ENCODE results near the gene BTRC. TPM values are rescaled to one million over a fixed set of nuclear protein-coding genes. Genes with fewer than 3 reads are reported as not detected.
"Not testable (repeated sequence)": the region's sequence is repeated elsewhere in the genome, so short reads cannot be mapped to it uniquely, and the experiment has no call there.

The BTRC gene
- polyA plus RNA-seq, 3 donors: 2.8 to 4.3 (median 3.1) TPM

DNA sequence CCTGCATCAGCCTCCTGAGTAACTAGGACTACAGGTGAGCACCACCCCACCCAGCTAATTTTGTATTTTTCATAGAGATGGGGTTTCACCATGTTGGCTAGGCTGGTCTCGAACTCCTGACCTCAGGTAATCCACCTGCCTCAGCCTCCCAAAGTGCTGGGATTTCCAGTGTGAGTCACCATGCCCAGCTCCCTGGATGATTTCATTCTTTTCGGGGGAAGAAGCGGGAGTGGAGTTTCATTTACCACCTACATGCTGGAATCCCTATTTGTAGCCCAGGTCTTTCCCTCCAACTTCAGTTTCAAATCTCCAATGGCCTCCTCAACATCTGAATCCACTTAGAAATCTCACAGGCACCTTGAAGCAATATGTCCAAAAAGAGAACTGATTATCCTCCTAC is 2.9 kb upstream of the BTRC start:
- Histone ChIP-seq H3K79me2 (ENCODE audit: insufficient read depth, low read length) (peaks cover 15% of the 10 kb centered on the region), H3K9me3 (replicated peaks in 1 of 2; ENCODE audit: control insufficient read depth in 1 of 2, insufficient read depth in 1 of 2, low read length in 2 of 2) (no peaks in the 10 kb centered on the region), H3K4me1 (ENCODE audit: control insufficient read depth in 1 of 2, insufficient read depth in 2 of 2, low read length in 2 of 2) (peaks cover 14 to 15% of the 10 kb centered on the region in 2 donors), H2AFZ (ENCODE audit: insufficient read depth, low read depth, low read length, poor library complexity, severe bottlenecking) (no peak overlapping the region), H4K20me1 (ENCODE audit: insufficient read depth, low read length) (no peaks in the 10 kb centered on the region), H3K27ac (ENCODE audit: low read depth in 1 of 2, low read length in 2 of 2) (no peak overlapping the region), H3K4me3 (replicated peaks in 1 of 3; ENCODE audit: low read depth in 2 of 3, low read length in 3 of 3) (no peak overlapping the region), H3K36me3 (replicated peaks in 1 of 2; ENCODE audit: control insufficient read depth in 1 of 2, insufficient read depth in 2 of 2, low read length in 2 of 2) (no peaks in the 10 kb centered on the region), H3K27me3 (ENCODE audit: control insufficient read depth in 2 of 2, insufficient read depth in 2 of 2, low read length in 2 of 2) (peaks cover 3 to 10% of the 10 kb centered on the region in 2 donors), H3K4me2 (replicated peaks; ENCODE audit: extremely low read depth, low read length, poor library complexity, severe bottlenecking) (no peak overlapping the region), H3K9ac (ENCODE audit: insufficient read depth, low read length, poor library complexity, severe bottlenecking) (no peak overlapping the region)
- WGBS (ENCODE audit: insufficient coverage): 89% methylated on average over 3 of the region's 3 CpGs
- Mint-ChIP-seq H3K36me3 (peaks cover 0 to under 1% of the 10 kb centered on the region in 2 donors), H3K4me1 (peaks cover 16% of the 10 kb centered on the region), H3K27ac (no peak overlapping the region), H3K9me3 (peaks cover 0 to 2% (median 0%) of the 10 kb centered on the region in 7 donors), H3K27me3 (ENCODE audit: low read depth in 3 of 3) (peaks cover 7 to 20% (median 10%) of the 10 kb centered on the region in 3 donors), H3K4me3 (peak overlapping the region in 1 of 2 donors; percentile 0)
- TF ChIP-seq, protein P1, sequence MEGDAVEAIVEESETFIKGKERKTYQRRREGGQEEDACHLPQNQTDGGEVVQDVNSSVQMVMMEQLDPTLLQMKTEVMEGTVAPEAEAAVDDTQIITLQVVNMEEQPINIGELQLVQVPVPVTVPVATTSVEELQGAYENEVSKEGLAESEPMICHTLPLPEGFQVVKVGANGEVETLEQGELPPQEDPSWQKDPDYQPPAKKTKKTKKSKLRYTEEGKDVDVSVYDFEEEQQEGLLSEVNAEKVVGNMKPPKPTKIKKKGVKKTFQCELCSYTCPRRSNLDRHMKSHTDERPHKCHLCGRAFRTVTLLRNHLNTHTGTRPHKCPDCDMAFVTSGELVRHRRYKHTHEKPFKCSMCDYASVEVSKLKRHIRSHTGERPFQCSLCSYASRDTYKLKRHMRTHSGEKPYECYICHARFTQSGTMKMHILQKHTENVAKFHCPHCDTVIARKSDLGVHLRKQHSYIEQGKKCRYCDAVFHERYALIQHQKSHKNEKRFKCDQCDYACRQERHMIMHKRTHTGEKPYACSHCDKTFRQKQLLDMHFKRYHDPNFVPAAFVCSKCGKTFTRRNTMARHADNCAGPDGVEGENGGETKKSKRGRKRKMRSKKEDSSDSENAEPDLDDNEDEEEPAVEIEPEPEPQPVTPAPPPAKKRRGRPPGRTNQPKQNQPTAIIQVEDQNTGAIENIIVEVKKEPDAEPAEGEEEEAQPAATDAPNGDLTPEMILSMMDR (IDR thresholded peaks at IDR 0.05): no peak
- intact Hi-C loops (cut with micrococcal nuclease): loop anchor here in 1 of 2 donors (5.0 to 10.0 kb wide), 2 partner anchors 236 to 464 kb away; partner anchors contain the start of genes DPCD, OGA and POLL
- DNase-seq: no peak

DNA sequence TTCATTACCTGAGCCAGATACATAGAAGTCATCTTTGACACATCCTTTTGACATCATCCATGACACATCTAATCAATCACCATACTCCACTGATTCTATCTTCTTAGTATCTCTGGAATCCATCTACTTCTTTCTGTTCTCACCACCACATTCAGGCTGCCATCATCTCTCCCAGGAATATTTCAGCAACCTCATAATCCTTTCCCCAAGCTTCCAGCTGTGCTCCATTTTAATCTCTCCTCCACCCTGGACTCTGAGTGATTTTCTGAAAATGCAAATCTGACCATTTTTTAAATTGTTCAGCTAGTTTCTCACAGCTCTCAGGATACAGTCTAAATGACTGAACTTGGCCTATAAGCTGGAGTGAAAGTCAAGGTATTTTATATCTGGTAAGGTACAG is 2.5 kb upstream of the BTRC start:
- Histone ChIP-seq H2AFZ (ENCODE audit: insufficient read depth, low read depth, low read length, poor library complexity, severe bottlenecking) (peak overlapping the region; percentile 42), H3K27ac (ENCODE audit: low read depth in 1 of 2, low read length in 2 of 2) (no peak overlapping the region), H3K4me3 (replicated peaks in 1 of 3; ENCODE audit: low read depth in 2 of 3, low read length in 3 of 3) (no peak overlapping the region), H3K9me3 (replicated peaks in 1 of 2; ENCODE audit: control insufficient read depth in 1 of 2, insufficient read depth in 1 of 2, low read length in 2 of 2) (no peaks in the 10 kb centered on the region), H3K4me1 (ENCODE audit: control insufficient read depth in 1 of 2, insufficient read depth in 2 of 2, low read length in 2 of 2) (peaks cover 14 to 15% of the 10 kb centered on the region in 2 donors), H3K27me3 (ENCODE audit: control insufficient read depth in 2 of 2, insufficient read depth in 2 of 2, low read length in 2 of 2) (peaks cover 3 to 10% of the 10 kb centered on the region in 2 donors), H3K9ac (ENCODE audit: insufficient read depth, low read length, poor library complexity, severe bottlenecking) (no peak overlapping the region), H4K20me1 (ENCODE audit: insufficient read depth, low read length) (no peaks in the 10 kb centered on the region), H3K4me2 (replicated peaks; ENCODE audit: extremely low read depth, low read length, poor library complexity, severe bottlenecking) (no peak overlapping the region), H3K79me2 (ENCODE audit: insufficient read depth, low read length) (peaks cover 20% of the 10 kb centered on the region), H3K36me3 (replicated peaks in 1 of 2; ENCODE audit: control insufficient read depth in 1 of 2, insufficient read depth in 2 of 2, low read length in 2 of 2) (no peaks in the 10 kb centered on the region)
- no peak for DNase-seq
- Mint-ChIP-seq H3K27me3 (ENCODE audit: low read depth in 3 of 3) (peaks cover 7 to 20% (median 10%) of the 10 kb centered on the region in 3 donors), H3K4me1 (peaks cover 16% of the 10 kb centered on the region), H3K4me3 (peak overlapping the region in 1 of 2 donors; percentile 0), H3K27ac (no peak overlapping the region), H3K36me3 (peaks cover 0 to 5% of the 10 kb centered on the region in 2 donors), H3K9me3 (peaks cover 0 to 2% (median 0%) of the 10 kb centered on the region in 7 donors)
- TF ChIP-seq, protein P1 (IDR thresholded peaks at IDR 0.05): no peak
- intact Hi-C loops (cut with micrococcal nuclease): loop anchor here in 1 of 2 donors (5.0 to 10.0 kb wide), 2 partner anchors 236 to 463 kb away; partner anchors contain the start of genes DPCD, OGA and POLL

DNA sequence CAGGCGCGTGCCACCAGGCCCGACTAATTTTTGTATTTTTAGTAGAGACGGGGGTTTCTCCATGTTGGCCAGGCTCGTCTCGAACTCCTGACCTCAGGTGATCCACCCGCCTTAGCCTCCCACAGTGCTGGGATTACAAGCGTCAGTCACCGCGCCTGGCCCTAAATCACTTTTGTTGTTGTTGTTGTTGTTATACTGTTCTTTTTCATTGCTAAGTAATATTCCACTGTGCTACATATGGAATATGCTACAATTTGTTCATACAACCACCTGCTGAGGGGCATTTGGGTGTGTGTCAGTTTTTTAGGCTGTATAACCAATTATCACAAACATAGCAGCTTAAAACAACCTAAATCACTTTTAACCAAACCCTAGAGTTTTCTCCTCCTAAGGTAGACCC is 1.1 kb upstream of the BTRC start:
- H2AFZ ChIP-seq (ENCODE audit: insufficient read depth, low read depth, low read length, poor library complexity, severe bottlenecking): peak overlapping the region; percentile 69
- not testable (repeated sequence) for H3K27me3 ChIP-seq (ENCODE audit: control insufficient read depth in 2 of 2, insufficient read depth in 2 of 2, low read length in 2 of 2); H3K9me3 ChIP-seq (replicated peaks in 1 of 2; ENCODE audit: control insufficient read depth in 1 of 2, insufficient read depth in 1 of 2, low read length in 2 of 2); H3K36me3 ChIP-seq (replicated peaks in 1 of 2; ENCODE audit: control insufficient read depth in 1 of 2, insufficient read depth in 2 of 2, low read length in 2 of 2); H3K9ac ChIP-seq (ENCODE audit: insufficient read depth, low read length, poor library complexity, severe bottlenecking); H3K27ac Mint-ChIP-seq; H3K9me3 Mint-ChIP-seq; H3K4me3 ChIP-seq (replicated peaks in 1 of 3; ENCODE audit: low read depth in 2 of 3, low read length in 3 of 3); DNase-seq; H3K4me3 Mint-ChIP-seq; H3K36me3 Mint-ChIP-seq; H4K20me1 ChIP-seq (ENCODE audit: insufficient read depth, low read length); H3K27ac ChIP-seq (ENCODE audit: low read depth in 1 of 2, low read length in 2 of 2)
- peaks cover 6 to 17% (median 10%) of the 10 kb centered on the region in 3 donors for H3K27me3 Mint-ChIP-seq (ENCODE audit: low read depth in 3 of 3)
- peaks cover 21% of the 10 kb centered on the region for H3K79me2 ChIP-seq (ENCODE audit: insufficient read depth, low read length)
- H3K4me1 ChIP-seq (ENCODE audit: control insufficient read depth in 1 of 2, insufficient read depth in 2 of 2, low read length in 2 of 2): peaks cover 14 to 15% of the 10 kb centered on the region in 2 donors
- intact Hi-C loops (cut with micrococcal nuclease): loop anchor here in 1 of 2 donors (5.0 to 10.0 kb wide), 2 partner anchors 234 to 462 kb away; partner anchors contain the start of genes DPCD, OGA and POLL
- peaks cover 16% of the 10 kb centered on the region for H3K4me1 Mint-ChIP-seq
- peak overlapping the region; percentile 54 for H3K4me2 ChIP-seq (replicated peaks; ENCODE audit: extremely low read depth, low read length, poor library complexity, severe bottlenecking)
- WGBS (ENCODE audit: insufficient coverage): 94% methylated on average over 7 of the region's 10 CpGs
